Activated T-helper 17 cell treated with anti-CD3 and anti-CD28 coated beads, Interleukin-2, amount 50 U/mL, for 72 hours (primary cell): ENCODE results near the gene C1orf116. TPM values are rescaled to one million over a fixed set of nuclear protein-coding genes. Genes with fewer than 3 reads are reported as not detected.

Experiments
- ATAC-seq: fragments of 150-1000 bp; cut with Tn5 transposase; replicated peaks from 2 replicates; pipeline ENCODE4 v1.10.0; 2021; ENCODE audit warnings: mild to moderate bottlenecking, moderate library complexity
- H3K27ac Mint-ChIP-seq: one replicate; pipeline ENCODE4 v1.8.0; 2022; ENCODE audit warnings: mixed read lengths
- H3K27me3 Mint-ChIP-seq: one replicate; pipeline ENCODE4 v1.8.0; 2022; ENCODE audit warnings: mixed read lengths
- H3K36me3 Mint-ChIP-seq: one replicate; pipeline ENCODE4 v1.8.0; 2022; ENCODE audit warnings: low read depth, mild to moderate bottlenecking, mixed read lengths
- H3K4me1 Mint-ChIP-seq: one replicate; pipeline ENCODE4 v1.8.0; 2022; ENCODE audit warnings: mixed read lengths
- H3K4me3 Mint-ChIP-seq: one replicate; pipeline ENCODE4 v1.8.0; 2022; ENCODE audit warnings: mild to moderate bottlenecking, mixed read lengths
- H3K9me3 Mint-ChIP-seq: one replicate; pipeline ENCODE4 v1.8.0; 2022; ENCODE audit warnings: mixed read lengths
- total RNA-seq, 2 donors: library from RNA; stranded (reverse); gene quantifications; one replicate each; pipeline ENCODE4 v1.2.3, GENCODE V29; 2022

Gene C1orf116
- total RNA-seq, 2 donors from 2014 or later, result not detected

GRCh38 chr1:207022996-207023679, 9.4 kb downstream of the C1orf116 start:
- Mint-ChIP-seq H3K27me3 (peaks cover 23% of the 10 kb centered on the region), H3K4me1 (no peaks in the 10 kb centered on the region), H3K4me3 (no peak overlapping the region), H3K9me3 (no peaks in the 10 kb centered on the region), H3K36me3 (no peaks in the 10 kb centered on the region), H3K27ac (no peak overlapping the region)
- no peak for ATAC-seq

- no peaks in the 10 kb centered on the region for H3K4me1 Mint-ChIP-seq
- H3K36me3 Mint-ChIP-seq, result no peaks in the 10 kb centered on the region
- H3K4me3 Mint-ChIP-seq, result no peak overlapping the region
- no peak overlapping the region for H3K27ac Mint-ChIP-seq
- no peaks in the 10 kb centered on the region for H3K9me3 Mint-ChIP-seq
- peaks cover 19% of the 10 kb centered on the region for H3K27me3 Mint-ChIP-seq
- no peak for ATAC-seq
Measured at GRCh38 chr1:207021876-207022596, 10.5 kb downstream of the C1orf116 start.

GRCh38 chr1:207021139-207021861, 11.3 kb downstream of the C1orf116 start:
- ATAC-seq, result no peak
- Mint-ChIP-seq H3K27me3 (peaks cover 18% of the 10 kb centered on the region), H3K4me3 (no peak overlapping the region), H3K27ac (peak overlapping the region; percentile 48), H3K36me3 (no peaks in the 10 kb centered on the region), H3K4me1 (no peaks in the 10 kb centered on the region), H3K9me3 (no peaks in the 10 kb centered on the region)

GRCh38 chr1:207020709-207021107, 11.8 kb downstream of the C1orf116 start:
- Mint-ChIP-seq H3K4me3 (no peak overlapping the region), H3K9me3 (no peaks in the 10 kb centered on the region), H3K27ac (peak overlapping the region; percentile 48), H3K4me1 (no peaks in the 10 kb centered on the region), H3K27me3 (peaks cover 17% of the 10 kb centered on the region), H3K36me3 (no peaks in the 10 kb centered on the region)
- ATAC-seq, result peak; percentile 35

- no peaks in the 10 kb centered on the region for H3K36me3 Mint-ChIP-seq
- H3K27ac Mint-ChIP-seq, result no peak overlapping the region
- H3K4me3 Mint-ChIP-seq, result no peak overlapping the region
- H3K27me3 Mint-ChIP-seq, result peaks cover 19% of the 10 kb centered on the region
- no peaks in the 10 kb centered on the region for H3K9me3 Mint-ChIP-seq
- ATAC-seq, result no peak
- H3K4me1 Mint-ChIP-seq, result no peaks in the 10 kb centered on the region
Measured at GRCh38 chr1:207020065-207020708, 12.4 kb downstream of the C1orf116 start.

GRCh38 chr1:207019661-207020060, 12.9 kb downstream of the C1orf116 start:
- no peak for ATAC-seq
- Mint-ChIP-seq H3K9me3 (no peaks in the 10 kb centered on the region), H3K27ac (no peak overlapping the region), H3K36me3 (no peaks in the 10 kb centered on the region), H3K4me3 (no peak overlapping the region), H3K4me1 (no peaks in the 10 kb centered on the region), H3K27me3 (peaks cover 19% of the 10 kb centered on the region)

- Mint-ChIP-seq H3K36me3 (no peaks in the 10 kb centered on the region), H3K4me1 (no peaks in the 10 kb centered on the region), H3K27me3 (peaks cover 20% of the 10 kb centered on the region), H3K4me3 (no peak overlapping the region), H3K27ac (no peak overlapping the region), H3K9me3 (no peaks in the 10 kb centered on the region)
- ATAC-seq, result no peak
Measured at GRCh38 chr1:207019161-207019560, 13.4 kb downstream of the C1orf116 start.

GRCh38 chr1:207018707-207019106, 13.8 kb downstream of the C1orf116 start:
- Mint-ChIP-seq H3K9me3 (no peaks in the 10 kb centered on the region), H3K27me3 (peaks cover 22% of the 10 kb centered on the region), H3K4me1 (no peaks in the 10 kb centered on the region), H3K27ac (no peak overlapping the region), H3K4me3 (no peak overlapping the region), H3K36me3 (no peaks in the 10 kb centered on the region)
- ATAC-seq, result no peak

GRCh38 chr1:207017615-207018559, 14.7 kb downstream of the C1orf116 start:
- Mint-ChIP-seq H3K4me3 (no peak overlapping the region), H3K9me3 (no peaks in the 10 kb centered on the region), H3K27me3 (peaks cover 27% of the 10 kb centered on the region), H3K4me1 (no peaks in the 10 kb centered on the region), H3K27ac (no peak overlapping the region), H3K36me3 (no peaks in the 10 kb centered on the region)
- ATAC-seq, result peak; percentile 11

GRCh38 chr1:207015791-207016190, 16.8 kb downstream of the C1orf116 start:
- H3K4me1 Mint-ChIP-seq, result no peaks in the 10 kb centered on the region
- no peak overlapping the region for H3K4me3 Mint-ChIP-seq
- H3K27me3 Mint-ChIP-seq, result peaks cover 35% of the 10 kb centered on the region
- no peak overlapping the region for H3K27ac Mint-ChIP-seq
- no peaks in the 10 kb centered on the region for H3K36me3 Mint-ChIP-seq
- ATAC-seq, result peak; percentile 46
- H3K9me3 Mint-ChIP-seq, result no peaks in the 10 kb centered on the region

GRCh38 chr1:207014728-207015127, 17.8 kb downstream of the C1orf116 start:
- H3K27ac Mint-ChIP-seq, result no peak overlapping the region
- H3K36me3 Mint-ChIP-seq, result no peaks in the 10 kb centered on the region
- peaks cover 35% of the 10 kb centered on the region for H3K27me3 Mint-ChIP-seq
- no peak for ATAC-seq
- H3K9me3 Mint-ChIP-seq, result no peaks in the 10 kb centered on the region
- H3K4me1 Mint-ChIP-seq, result no peaks in the 10 kb centered on the region
- no peak overlapping the region for H3K4me3 Mint-ChIP-seq

- Mint-ChIP-seq H3K4me1 (no peaks in the 10 kb centered on the region), H3K27me3 (peaks cover 35% of the 10 kb centered on the region), H3K36me3 (no peaks in the 10 kb centered on the region), H3K9me3 (no peaks in the 10 kb centered on the region), H3K27ac (no peak overlapping the region), H3K4me3 (no peak overlapping the region)
- ATAC-seq, result no peak
Measured at GRCh38 chr1:207013321-207014085, 19.1 kb downstream of the C1orf116 start.

GRCh38 chr1:207010726-207011125, 21.8 kb downstream of the C1orf116 start:
- ATAC-seq, result no peak
- no peaks in the 10 kb centered on the region for H3K36me3 Mint-ChIP-seq
- H3K27me3 Mint-ChIP-seq, result peaks cover 43% of the 10 kb centered on the region
- H3K9me3 Mint-ChIP-seq, result no peaks in the 10 kb centered on the region
- H3K4me3 Mint-ChIP-seq, result no peak overlapping the region
- no peaks in the 10 kb centered on the region for H3K4me1 Mint-ChIP-seq
- no peak overlapping the region for H3K27ac Mint-ChIP-seq
